ENCODE results near the gene KRTAP12-4.
"Not testable (repeated sequence)": the region's sequence is repeated elsewhere in the genome, so short reads cannot be mapped to it uniquely, and the experiment has no call there.

The KRTAP12-4 gene

DNA sequence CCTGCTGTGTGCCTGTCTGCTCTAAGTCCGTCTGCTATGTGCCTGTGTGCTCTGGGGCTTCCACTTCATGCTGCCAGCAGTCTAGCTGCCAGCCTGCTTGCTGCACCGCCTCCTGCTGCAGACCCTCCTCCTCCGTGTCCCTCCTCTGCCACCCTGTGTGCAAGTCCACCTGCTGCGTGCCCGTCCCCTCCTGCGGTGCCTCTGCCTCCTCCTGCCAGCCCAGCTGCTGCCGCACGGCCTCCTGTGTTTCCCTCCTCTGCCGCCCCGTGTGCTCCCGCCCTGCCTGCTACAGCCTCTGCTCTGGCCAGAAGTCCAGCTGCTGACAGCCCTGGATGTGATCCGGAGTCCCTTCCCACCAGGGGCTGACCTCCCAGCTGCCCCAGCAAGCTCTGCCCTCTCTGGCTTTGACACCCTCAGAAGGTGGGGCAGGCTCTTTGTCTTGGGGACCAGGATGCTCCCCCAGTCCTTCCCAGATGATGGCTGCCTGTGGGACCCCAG is 16.6 kb downstream of the KRTAP12-4 start:
- not testable (repeated sequence) for ATAC-seq (ENCODE audit: insufficient read depth, low read depth); H3K9me3 ChIP-seq (ENCODE audit: insufficient read depth, low read length, severe bottlenecking); H2AFZ ChIP-seq (ENCODE audit: low read depth, low read length); H4K20me1 ChIP-seq (ENCODE audit: insufficient read depth, low read length); H3K36me3 ChIP-seq (ENCODE audit: insufficient read depth, low read length); H3K4me1 ChIP-seq (ENCODE audit: insufficient read depth, low read length); DNase-seq; H3K27me3 ChIP-seq (ENCODE audit: insufficient read depth, low read length, poor library complexity); H3K9ac ChIP-seq (ENCODE audit: low read depth, low read length); H3K27ac ChIP-seq (ENCODE audit: low read length); H3K4me2 ChIP-seq (ENCODE audit: insufficient read depth, low read length); H3K79me2 ChIP-seq (ENCODE audit: insufficient read depth, low read length); H3K4me3 ChIP-seq (ENCODE audit: low read depth in 1 of 2, low read length in 2 of 2)

DNA sequence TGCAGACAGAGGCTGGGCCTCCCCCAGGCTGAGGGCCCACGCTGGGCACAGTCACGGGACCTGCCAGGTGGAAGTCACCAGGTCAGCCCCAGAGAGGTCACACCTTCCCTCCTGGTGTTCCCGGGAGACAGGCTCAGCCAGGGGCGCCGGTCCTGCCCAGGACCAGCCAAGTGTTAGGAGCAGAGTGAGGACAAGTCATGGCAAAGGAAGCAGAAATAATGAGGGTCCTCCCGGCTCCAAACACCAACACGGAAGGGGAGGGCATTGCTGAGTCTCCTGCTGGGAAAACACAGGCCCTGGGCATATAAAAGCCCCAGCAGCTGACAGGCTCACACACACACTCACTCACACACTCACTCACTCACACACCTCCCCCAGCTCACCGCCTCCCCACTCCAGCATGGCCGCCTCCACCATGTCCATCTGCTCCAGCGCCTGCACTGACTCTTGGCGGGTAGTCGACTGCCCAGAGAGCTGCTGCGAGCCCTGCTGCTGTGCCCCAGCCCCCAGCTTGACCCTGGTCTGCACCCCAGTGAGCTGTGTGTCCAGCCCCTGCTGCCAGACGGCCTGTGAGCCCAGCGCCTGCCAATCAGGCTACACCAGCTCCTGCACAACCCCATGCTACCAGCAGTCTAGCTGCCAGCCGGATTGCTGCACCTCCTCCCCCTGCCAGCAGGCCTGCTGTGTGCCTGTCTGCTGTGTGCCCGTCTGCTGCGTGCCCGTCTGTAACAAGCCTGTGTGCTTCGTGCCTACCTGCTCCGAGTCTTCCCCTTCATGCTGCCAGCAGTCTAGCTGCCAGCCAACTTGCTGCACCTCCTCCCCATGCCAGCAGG is 17.2 kb downstream of the KRTAP12-4 start, which contains the start of gene KRTAP10-10:
Gene KRTAP10-10 (plus strand): TSS at position 339 of the 833 bp plus-strand sequence. CDS start 62 bp downstream, at position 401.
- H3K9ac ChIP-seq (ENCODE audit: low read depth, low read length): no peak within 1 kb of the TSS
- no peaks in the 10 kb centered on the region for H4K20me1 ChIP-seq (ENCODE audit: insufficient read depth, low read length)
- H2AFZ ChIP-seq (ENCODE audit: low read depth, low read length): no peak within 1 kb of the TSS
- no peaks in the 10 kb centered on the region for H3K4me1 ChIP-seq (ENCODE audit: insufficient read depth, low read length)
- H3K27ac ChIP-seq (ENCODE audit: low read length): no peak within 1 kb of the TSS
- no peak for ATAC-seq (ENCODE audit: insufficient read depth, low read depth)
- no peaks in the 10 kb centered on the region for H3K36me3 ChIP-seq (ENCODE audit: insufficient read depth, low read length)
- no peaks in the 10 kb centered on the region for H3K79me2 ChIP-seq (ENCODE audit: insufficient read depth, low read length)
- H3K9me3 ChIP-seq (ENCODE audit: insufficient read depth, low read length, severe bottlenecking): no peaks in the 10 kb centered on the region
- no peak for DNase-seq
- TF ChIP-seq, protein P1, sequence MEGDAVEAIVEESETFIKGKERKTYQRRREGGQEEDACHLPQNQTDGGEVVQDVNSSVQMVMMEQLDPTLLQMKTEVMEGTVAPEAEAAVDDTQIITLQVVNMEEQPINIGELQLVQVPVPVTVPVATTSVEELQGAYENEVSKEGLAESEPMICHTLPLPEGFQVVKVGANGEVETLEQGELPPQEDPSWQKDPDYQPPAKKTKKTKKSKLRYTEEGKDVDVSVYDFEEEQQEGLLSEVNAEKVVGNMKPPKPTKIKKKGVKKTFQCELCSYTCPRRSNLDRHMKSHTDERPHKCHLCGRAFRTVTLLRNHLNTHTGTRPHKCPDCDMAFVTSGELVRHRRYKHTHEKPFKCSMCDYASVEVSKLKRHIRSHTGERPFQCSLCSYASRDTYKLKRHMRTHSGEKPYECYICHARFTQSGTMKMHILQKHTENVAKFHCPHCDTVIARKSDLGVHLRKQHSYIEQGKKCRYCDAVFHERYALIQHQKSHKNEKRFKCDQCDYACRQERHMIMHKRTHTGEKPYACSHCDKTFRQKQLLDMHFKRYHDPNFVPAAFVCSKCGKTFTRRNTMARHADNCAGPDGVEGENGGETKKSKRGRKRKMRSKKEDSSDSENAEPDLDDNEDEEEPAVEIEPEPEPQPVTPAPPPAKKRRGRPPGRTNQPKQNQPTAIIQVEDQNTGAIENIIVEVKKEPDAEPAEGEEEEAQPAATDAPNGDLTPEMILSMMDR (IDR thresholded peaks at IDR 0.05; ENCODE audit: borderline replicate concordance, extremely low read depth, low read length, poor library complexity, severe bottlenecking): no peak
- TF ChIP-seq EZH2 (IDR thresholded peaks at IDR 0.05; ENCODE audit: borderline replicate concordance, low read depth, low read length, severe bottlenecking): no peak
- no peak within 1 kb of the TSS for H3K4me3 ChIP-seq (ENCODE audit: low read depth in 1 of 2, low read length in 2 of 2)
- H3K4me2 ChIP-seq (ENCODE audit: insufficient read depth, low read length): no peak within 1 kb of the TSS
- H3K27me3 ChIP-seq (ENCODE audit: insufficient read depth, low read length, poor library complexity): no peaks in the 10 kb centered on the region

DNA sequence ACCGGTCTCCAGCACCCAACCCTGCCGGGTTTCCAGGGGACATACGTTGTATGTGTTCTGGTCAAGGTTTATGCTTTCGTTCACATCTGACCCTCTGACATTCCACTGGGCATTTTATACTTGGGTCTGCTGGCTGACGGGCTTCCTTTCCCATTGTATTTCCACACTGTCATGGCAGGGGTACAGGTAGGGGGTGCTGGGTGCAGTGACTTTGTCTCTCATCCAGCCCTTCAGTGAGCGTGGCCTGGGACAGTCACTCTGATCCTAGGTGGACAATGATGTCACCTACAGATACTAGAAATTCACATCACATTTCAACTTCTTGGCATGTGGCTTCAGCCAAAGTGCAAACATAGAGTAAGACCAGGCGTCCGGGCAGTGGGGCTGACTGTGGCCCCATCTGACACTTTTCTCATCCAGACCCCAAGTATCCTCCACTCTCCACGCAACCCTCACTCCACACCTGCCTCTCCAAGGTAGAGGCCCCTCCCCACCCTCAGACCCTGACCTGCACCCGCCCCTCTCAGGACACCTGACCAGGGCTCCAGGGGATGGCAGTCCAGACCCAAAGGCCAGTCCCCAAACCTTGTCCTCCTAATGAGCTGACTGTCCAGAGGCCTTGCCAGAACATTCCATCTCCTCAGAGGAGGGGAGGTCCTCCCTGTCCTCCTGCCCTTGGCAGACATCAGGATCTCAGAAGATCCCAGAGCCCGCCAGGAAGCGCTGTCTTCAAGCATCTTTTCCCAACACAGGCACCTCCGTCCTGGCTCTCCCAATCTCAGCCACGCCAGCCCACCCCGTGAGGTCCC is 18.0 kb downstream of the KRTAP12-4 start:
- Histone ChIP-seq H3K4me3 (ENCODE audit: low read depth in 1 of 2, low read length in 2 of 2) (no peak overlapping the region), H3K9ac (ENCODE audit: low read depth, low read length) (no peak overlapping the region), H3K4me2 (ENCODE audit: insufficient read depth, low read length) (no peak overlapping the region), H3K4me1 (ENCODE audit: insufficient read depth, low read length) (no peaks in the 10 kb centered on the region), H3K27ac (ENCODE audit: low read length) (no peak overlapping the region), H3K79me2 (ENCODE audit: insufficient read depth, low read length) (no peaks in the 10 kb centered on the region), H2AFZ (ENCODE audit: low read depth, low read length) (no peak overlapping the region), H3K36me3 (ENCODE audit: insufficient read depth, low read length) (no peaks in the 10 kb centered on the region), H4K20me1 (ENCODE audit: insufficient read depth, low read length) (no peaks in the 10 kb centered on the region), H3K9me3 (ENCODE audit: insufficient read depth, low read length, severe bottlenecking) (no peaks in the 10 kb centered on the region), H3K27me3 (ENCODE audit: insufficient read depth, low read length, poor library complexity) (no peaks in the 10 kb centered on the region)
- TF ChIP-seq EZH2 (IDR thresholded peaks at IDR 0.05; ENCODE audit: borderline replicate concordance, low read depth, low read length, severe bottlenecking): no peak
- TF ChIP-seq, protein P1 (IDR thresholded peaks at IDR 0.05; ENCODE audit: borderline replicate concordance, extremely low read depth, low read length, poor library complexity, severe bottlenecking): no peak
- ATAC-seq (ENCODE audit: insufficient read depth, low read depth): no peak
- no peak for DNase-seq

DNA sequence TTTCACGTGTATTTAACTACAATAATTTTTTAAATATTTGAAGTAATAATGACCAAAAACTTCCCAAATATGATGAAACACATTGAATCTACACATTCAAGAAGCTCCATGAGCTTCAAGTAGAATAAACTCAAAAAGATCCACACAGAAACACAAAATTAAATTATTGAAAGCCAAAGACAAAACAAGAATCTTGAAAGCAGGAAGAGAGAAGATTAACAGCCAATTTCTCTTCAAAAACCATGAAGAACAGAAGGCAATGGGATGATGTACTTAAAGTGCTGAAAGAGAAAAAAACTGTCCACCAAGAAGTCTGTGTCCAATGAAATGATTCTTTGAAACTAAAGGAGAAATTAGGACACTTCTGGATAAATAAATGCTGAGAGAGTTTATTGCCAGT is 22.4 kb downstream of the KRTAP12-4 start:
- no peak for DNase-seq
- H3K9ac ChIP-seq (ENCODE audit: low read depth, low read length): no peak overlapping the region
- no peak overlapping the region for H3K27ac ChIP-seq (ENCODE audit: low read length)
- no peaks in the 10 kb centered on the region for H3K27me3 ChIP-seq (ENCODE audit: insufficient read depth, low read length, poor library complexity)
- H4K20me1 ChIP-seq (ENCODE audit: insufficient read depth, low read length): no peaks in the 10 kb centered on the region
- H3K9me3 ChIP-seq (ENCODE audit: insufficient read depth, low read length, severe bottlenecking): peaks cover 5% of the 10 kb centered on the region
- no peak overlapping the region for H3K4me3 ChIP-seq (ENCODE audit: low read depth in 1 of 2, low read length in 2 of 2)
- no peaks in the 10 kb centered on the region for H3K36me3 ChIP-seq (ENCODE audit: insufficient read depth, low read length)
- no peaks in the 10 kb centered on the region for H3K4me1 ChIP-seq (ENCODE audit: insufficient read depth, low read length)
- H2AFZ ChIP-seq (ENCODE audit: low read depth, low read length): no peak overlapping the region
- H3K79me2 ChIP-seq (ENCODE audit: insufficient read depth, low read length): no peaks in the 10 kb centered on the region
- H3K4me2 ChIP-seq (ENCODE audit: insufficient read depth, low read length): no peak overlapping the region
- TF ChIP-seq, protein P1 (IDR thresholded peaks at IDR 0.05; ENCODE audit: borderline replicate concordance, extremely low read depth, low read length, poor library complexity, severe bottlenecking): no peak
- TF ChIP-seq EZH2 (IDR thresholded peaks at IDR 0.05; ENCODE audit: borderline replicate concordance, low read depth, low read length, severe bottlenecking): no peak
- ATAC-seq (ENCODE audit: insufficient read depth, low read depth): no peak
